Thyroid gland (tissue), 4 donors: Measurements from ENCODE around the gene CREBL2. TPM values are rescaled to one million over a fixed set of nuclear protein-coding genes. Genes with fewer than 3 reads are reported as not detected.
"Not testable (repeated sequence)": the region's sequence is repeated elsewhere in the genome, so short reads cannot be mapped to it uniquely, and the experiment has no call there.

Experiments used
- DNase-seq, 2 donors: peaks; one replicate each; pipeline ENCODE4 v3.0.0-alpha.2; 2019
- H3K27ac ChIP-seq, 3 donors: fragments of 200-600 bp; sonication (generic); 1 replicate in 2 of 3; 2 replicates in 1 of 3; pipeline ENCODE4 v1.5.1; 2016 to 2019; ENCODE audit warnings: mild to moderate bottlenecking in 1 of 3, moderate library complexity in 1 of 3
- H3K27me3 ChIP-seq: fragments of 200-600 bp; sonication (generic); one replicate; pipeline ENCODE4 v1.5.1; 2019
- H3K36me3 ChIP-seq, 2 donors: fragments of 200-600 bp; sonication (generic); one replicate each; pipeline ENCODE4 v1.5.1; 2016 to 2019
- H3K4me1 ChIP-seq, 2 donors: fragments of 200-600 bp; sonication (generic); one replicate each; pipeline ENCODE4 v1.5.1; 2017 to 2019
- H3K4me3 ChIP-seq, 3 donors: fragments of 200-600 bp; sonication (generic); replicated peaks in 1 of 3; 1 replicate in 2 of 3; 2 replicates in 1 of 3; pipeline ENCODE4 v1.5.1; 2016; ENCODE audit warnings: mild to moderate bottlenecking in 1 of 3
- H3K9me3 ChIP-seq: fragments of 200-600 bp; sonication (generic); one replicate; pipeline ENCODE4 v1.5.1; 2017
- POLR2A ChIP-seq, 2 donors: fragments of 450-650 bp; IDR thresholded peaks; one replicate each; pipeline ENCODE4 v1.6.1; 2017; ENCODE audit warnings: antibody characterized with exemption in 2 of 2, mild to moderate bottlenecking in 2 of 2, moderate library complexity in 1 of 2
- WGBS, 2 donors: methylation state at CpG; one replicate each; pipeline ENCODE4 v1.1.5; 2017; 5-methylcytosine and 5-hydroxymethylcytosine counted together
- intact Hi-C: fragments of 100-400 bp; cut with DNase I; formaldehyde crosslinking; loops from one replicate; pipeline ENCODE4 v1.15.1; 2023
- total RNA-seq, 4 donors: library from RNA; depleted of rRNA; stranded (reverse); fragments of >200 nt; gene quantifications; one replicate each; pipeline ENCODE4 v1.2.3, GENCODE V29; 2016
- TF ChIP-seq, protein P1 (sequence below), 6 experiments: fragments of 200-600 bp in 3 of 6; fragments of 450-650 bp in 3 of 6; sonication (generic) in 3 of 6; IDR thresholded peaks; one replicate each; pipeline ENCODE4 v1.5.1; 2016 to 2019; ENCODE audit warnings: antibody characterized with exemption in 6 of 6, mild to moderate bottlenecking in 2 of 6, inconsistent platforms in 1 of 6, moderate library complexity in 1 of 6

Gene CREBL2
- total RNA-seq, 4 donors from 2014 or later = 67.8 to 84.3 (median 74.0) TPM

GRCh38 chr12:12616512-12617310 lies 5.0 kb downstream of the CREBL2 start:
- peaks cover 20 to 32% of the 10 kb centered on the region in 2 donors for H3K4me1 ChIP-seq
- no peaks in the 10 kb centered on the region for H3K27me3 ChIP-seq
- H3K4me3 ChIP-seq = no peak overlapping the region
- no peaks in the 10 kb centered on the region for H3K36me3 ChIP-seq
- intact Hi-C loops = no loop called here
- no peaks in the 10 kb centered on the region for H3K9me3 ChIP-seq
- TF ChIP-seq, protein P1, sequence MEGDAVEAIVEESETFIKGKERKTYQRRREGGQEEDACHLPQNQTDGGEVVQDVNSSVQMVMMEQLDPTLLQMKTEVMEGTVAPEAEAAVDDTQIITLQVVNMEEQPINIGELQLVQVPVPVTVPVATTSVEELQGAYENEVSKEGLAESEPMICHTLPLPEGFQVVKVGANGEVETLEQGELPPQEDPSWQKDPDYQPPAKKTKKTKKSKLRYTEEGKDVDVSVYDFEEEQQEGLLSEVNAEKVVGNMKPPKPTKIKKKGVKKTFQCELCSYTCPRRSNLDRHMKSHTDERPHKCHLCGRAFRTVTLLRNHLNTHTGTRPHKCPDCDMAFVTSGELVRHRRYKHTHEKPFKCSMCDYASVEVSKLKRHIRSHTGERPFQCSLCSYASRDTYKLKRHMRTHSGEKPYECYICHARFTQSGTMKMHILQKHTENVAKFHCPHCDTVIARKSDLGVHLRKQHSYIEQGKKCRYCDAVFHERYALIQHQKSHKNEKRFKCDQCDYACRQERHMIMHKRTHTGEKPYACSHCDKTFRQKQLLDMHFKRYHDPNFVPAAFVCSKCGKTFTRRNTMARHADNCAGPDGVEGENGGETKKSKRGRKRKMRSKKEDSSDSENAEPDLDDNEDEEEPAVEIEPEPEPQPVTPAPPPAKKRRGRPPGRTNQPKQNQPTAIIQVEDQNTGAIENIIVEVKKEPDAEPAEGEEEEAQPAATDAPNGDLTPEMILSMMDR (IDR thresholded peaks at IDR 0.05) = no peak
- no peak for TF ChIP-seq POLR2A (IDR thresholded peaks at IDR 0.05)
- whole genome bisulfite sequencing, 2 donors = 76 to 78% methylated on average over 4 of the region's 4 CpGs
- no peak for DNase-seq
- H3K27ac ChIP-seq = peak overlapping the region in 2 of 3 donors; percentile 20 to 46

GRCh38 chr12:12618064-12618463 lies 6.4 kb downstream of the CREBL2 start:
- H3K9me3 ChIP-seq, intact Hi-C loops, DNase-seq, H3K4me3 ChIP-seq, H3K27ac ChIP-seq, H3K36me3 ChIP-seq, H3K27me3 ChIP-seq: not testable (repeated sequence)
- peaks cover 20 to 39% of the 10 kb centered on the region in 2 donors for H3K4me1 ChIP-seq
- WGBS, 2 donors = 96 to 97% methylated on average over 15 to 20 of the region's 23 CpGs

GRCh38 chr12:12620730-12621315 lies 9.1 kb downstream of the CREBL2 start:
- no peak for DNase-seq
- H3K4me3 ChIP-seq = no peak overlapping the region
- WGBS, 2 donors = 94 to 95% methylated on average over 6 of the region's 6 CpGs
- TF ChIP-seq, protein P1 (IDR thresholded peaks at IDR 0.05) = no peak
- H3K36me3 ChIP-seq = no peaks in the 10 kb centered on the region
- H3K9me3 ChIP-seq = no peaks in the 10 kb centered on the region
- H3K4me1 ChIP-seq = peaks cover 15 to 35% of the 10 kb centered on the region in 2 donors
- intact Hi-C loops = no loop called here
- H3K27ac ChIP-seq = no peak overlapping the region
- no peaks in the 10 kb centered on the region for H3K27me3 ChIP-seq

DNA sequence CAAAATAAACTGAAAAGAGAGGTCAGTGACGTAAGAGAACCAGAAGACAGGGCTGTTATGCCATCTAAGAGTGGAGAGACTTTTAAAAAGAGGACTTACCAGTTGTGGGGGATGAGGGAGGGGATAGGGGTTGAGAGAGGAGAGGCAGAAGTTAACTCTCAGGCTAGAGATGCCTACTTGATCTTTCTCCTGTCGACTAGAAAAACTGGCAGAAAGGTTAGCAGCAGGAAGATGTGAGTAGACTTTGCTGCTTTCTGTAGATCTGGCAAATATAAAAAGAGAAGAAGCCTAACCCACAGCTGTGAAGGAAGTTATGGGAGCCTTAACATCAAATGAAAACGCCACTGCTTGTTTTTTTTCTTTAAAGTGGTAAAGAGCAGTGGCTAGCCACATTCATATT lies 10.7 kb downstream of the CREBL2 start:
- peak overlapping the region in 2 of 3 donors; percentile 42 to 61 for H3K27ac ChIP-seq
- no peaks in the 10 kb centered on the region for H3K36me3 ChIP-seq
- 30 to 35% methylated on average over 3 of the region's 3 CpGs for WGBS, 2 donors
- no peak for DNase-seq
- peaks cover 9 to 23% of the 10 kb centered on the region in 2 donors for H3K4me1 ChIP-seq
- TF ChIP-seq, protein P1 (IDR thresholded peaks at IDR 0.05) = no peak
- no peak for TF ChIP-seq POLR2A (IDR thresholded peaks at IDR 0.05)
- no peaks in the 10 kb centered on the region for H3K27me3 ChIP-seq
- intact Hi-C loops = no loop called here
- no peaks in the 10 kb centered on the region for H3K9me3 ChIP-seq
- no peak overlapping the region for H3K4me3 ChIP-seq

DNA sequence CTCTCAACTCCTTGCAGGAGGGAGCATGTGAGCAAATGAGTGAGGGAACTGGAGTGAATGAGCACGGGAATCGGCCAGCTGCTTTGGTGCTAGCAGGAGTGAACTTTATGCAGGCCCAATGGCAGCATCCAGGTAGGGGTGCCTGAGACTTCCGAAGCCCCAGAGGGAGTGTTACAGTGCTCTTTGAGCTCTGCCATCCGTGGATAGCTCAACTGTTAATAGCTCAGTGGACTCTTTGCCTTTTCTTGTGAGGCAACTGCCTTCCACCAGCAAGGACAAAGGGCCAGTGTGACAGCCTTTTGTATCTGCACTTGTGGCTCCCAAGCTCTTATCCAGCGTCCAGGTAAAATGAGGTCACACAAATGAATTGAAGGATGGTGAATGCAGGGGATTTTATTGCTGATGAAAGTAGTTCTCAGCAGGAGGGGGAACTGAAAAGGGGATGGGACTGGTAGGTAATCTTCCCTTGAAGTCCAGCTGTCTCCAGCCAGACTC lies 12.9 kb downstream of the CREBL2 start:
- intact Hi-C loops = no loop called here
- no peak for TF ChIP-seq POLR2A (IDR thresholded peaks at IDR 0.05)

DNA sequence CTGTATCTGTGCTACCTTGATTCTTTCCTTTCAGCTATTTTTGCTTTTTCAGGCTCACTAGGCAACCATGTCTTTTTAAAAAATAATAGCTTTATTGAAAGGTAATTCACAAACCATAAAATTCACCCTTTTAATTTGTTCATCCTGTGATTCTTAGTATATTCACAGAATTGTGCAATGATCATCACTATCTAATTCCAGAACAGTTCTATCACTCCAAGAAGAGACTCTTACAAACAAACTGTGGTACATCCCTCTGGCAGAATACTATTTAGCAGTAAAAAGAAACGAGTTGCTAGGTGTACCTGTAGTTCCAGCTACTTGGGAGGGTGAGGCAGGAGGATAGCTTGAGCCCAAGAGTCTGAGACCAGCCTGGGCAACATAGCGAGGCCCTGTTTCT lies 14.8 kb downstream of the CREBL2 start:
- H3K4me3 ChIP-seq = no peak overlapping the region
- TF ChIP-seq, protein P1 (IDR thresholded peaks at IDR 0.05) = no peak
- TF ChIP-seq POLR2A (IDR thresholded peaks at IDR 0.05) = no peak
- 91 to 93% methylated on average over 2 of the region's 2 CpGs for WGBS, 2 donors
- no peaks in the 10 kb centered on the region for H3K27me3 ChIP-seq
- DNase-seq = no peak
- H3K36me3 ChIP-seq = no peaks in the 10 kb centered on the region
- H3K9me3 ChIP-seq = no peaks in the 10 kb centered on the region
- intact Hi-C loops = no loop called here
- H3K27ac ChIP-seq = no peak overlapping the region
- H3K4me1 ChIP-seq = peaks cover 19 to 31% of the 10 kb centered on the region in 2 donors

More for the DNA sequence above, 12.9 kb downstream of the CREBL2 start:
- no peaks in the 10 kb centered on the region for H3K9me3 ChIP-seq
- H3K4me3 ChIP-seq = no peak overlapping the region
- no peak overlapping the region for H3K27ac ChIP-seq
- DNase-seq = no peak
- peaks cover 9 to 24% of the 10 kb centered on the region in 2 donors for H3K4me1 ChIP-seq
- no peaks in the 10 kb centered on the region for H3K27me3 ChIP-seq
- WGBS, 2 donors = 85 to 98% methylated on average over 5 of the region's 5 CpGs
- no peaks in the 10 kb centered on the region for H3K36me3 ChIP-seq
